GM19467 (cell line): ENCODE results near the gene AGTRAP.
A peak's percentile ranks its signal among the peaks of the same experiment; 100 is the strongest.

ENCODE experiments used
- ATAC-seq: cut with Tn5 transposase; IDR thresholded peaks from one replicate; pipeline ENCODE4 v1.9.1; 2021; ENCODE audit warnings: mild to moderate bottlenecking, moderate library complexity; ENCODE audit not compliant: unreplicated experiment

Gene AGTRAP

GRCh38 chr1:11731691-11732283 is 4.1 kb upstream of the AGTRAP start:
- ATAC-seq = no peak

- no peak for ATAC-seq
These were observed 2.6 kb upstream of the AGTRAP start for GRCh38 chr1:11733306-11733705.

GRCh38 chr1:11735531-11735853 is 444 bp upstream of the AGTRAP start:
- peak; percentile 7 for ATAC-seq

- no peak for ATAC-seq
These were observed 1.1 kb downstream of the AGTRAP start for GRCh38 chr1:11736746-11737639.

GRCh38 chr1:11738096-11738495 is 2.2 kb downstream of the AGTRAP start:
- ATAC-seq = no peak

- ATAC-seq = no peak
These were observed 2.8 kb downstream of the AGTRAP start for GRCh38 chr1:11738783-11739182.

GRCh38 chr1:11740258-11741192 is 4.6 kb downstream of the AGTRAP start:
- ATAC-seq = no peak

- no peak for ATAC-seq
These were observed 5.5 kb downstream of the AGTRAP start for GRCh38 chr1:11741482-11741881.

GRCh38 chr1:11741919-11742558 is 6.1 kb downstream of the AGTRAP start:
- ATAC-seq = no peak

- no peak for ATAC-seq
These were observed 8.4 kb downstream of the AGTRAP start for GRCh38 chr1:11744287-11744686.

- ATAC-seq = no peak
These were observed 10.2 kb downstream of the AGTRAP start for GRCh38 chr1:11746092-11746491.

- no peak for ATAC-seq
These were observed 11.0 kb downstream of the AGTRAP start for GRCh38 chr1:11746795-11747487.

GRCh38 chr1:11748294-11749202 is 12.6 kb downstream of the AGTRAP start:
- ATAC-seq = no peak

- no peak for ATAC-seq
These were observed 13.3 kb downstream of the AGTRAP start for GRCh38 chr1:11749203-11749689.

GRCh38 chr1:11749996-11750395 is 14.1 kb downstream of the AGTRAP start:
- no peak for ATAC-seq

- ATAC-seq = no peak
These were observed 15.2 kb downstream of the AGTRAP start for GRCh38 chr1:11751087-11751486.

- no peak for ATAC-seq
These were observed 16.6 kb downstream of the AGTRAP start for GRCh38 chr1:11752359-11753088.

GRCh38 chr1:11753555-11754208 is 17.7 kb downstream of the AGTRAP start:
- ATAC-seq = no peak
